ENCODE results near the gene CEP128. TPM values are rescaled to one million over a fixed set of nuclear protein-coding genes. Genes with fewer than 3 reads are reported as not detected.

Gene CEP128
- total and polyA plus RNA-seq, 2 donors from 2014 or later, result 0.43 to 9.0 TPM

GRCh38 chr14:80946797-80947196, 5.3 kb upstream of the CEP128 start:
- Histone ChIP-seq H3K9me3 (ENCODE audit: control insufficient read depth in 2 of 3, insufficient read depth in 1 of 3, low read length in 3 of 3) (no peaks in the 10 kb centered on the region), H3K36me3 (ENCODE audit: control insufficient read depth in 2 of 3, insufficient read depth in 3 of 3, low read length in 3 of 3) (no peaks in the 10 kb centered on the region), H3K4me3 (ENCODE audit: low read length in 3 of 3) (no peak overlapping the region), H3K27ac (ENCODE audit: low read depth in 2 of 2, low read length in 2 of 2) (no peak overlapping the region), H3K9ac (ENCODE audit: low read length in 3 of 3) (no peak overlapping the region), H3K4me1 (ENCODE audit: control insufficient read depth in 2 of 3, insufficient read depth in 2 of 3, low read depth in 1 of 3, low read length in 3 of 3) (no peaks in the 10 kb centered on the region), H3K27me3 (ENCODE audit: control insufficient read depth, insufficient read depth, low read length) (no peaks in the 10 kb centered on the region)
- intact Hi-C loops (cut with DNase I), result no loop called here
- DNase-seq, result no peak
- FAIRE-seq, result no peak
- no peak for TF ChIP-seq CTCF (IDR thresholded peaks at IDR 0.05; ENCODE audit: borderline replicate concordance, extremely low read depth, insufficient read depth)

GRCh38 chr14:80946187-80946586, 4.6 kb upstream of the CEP128 start:
- FAIRE-seq (no peak), DNase-seq (no peak)
- intact Hi-C loops (cut with DNase I), result no loop called here
- Histone ChIP-seq H3K27ac (ENCODE audit: low read depth in 2 of 2, low read length in 2 of 2) (no peak overlapping the region), H3K9ac (ENCODE audit: low read length in 3 of 3) (no peak overlapping the region), H3K27me3 (ENCODE audit: control insufficient read depth, insufficient read depth, low read length) (no peaks in the 10 kb centered on the region), H3K9me3 (ENCODE audit: control insufficient read depth in 2 of 3, insufficient read depth in 1 of 3, low read length in 3 of 3) (no peaks in the 10 kb centered on the region), H3K4me3 (ENCODE audit: low read length in 3 of 3) (no peak overlapping the region), H3K36me3 (ENCODE audit: control insufficient read depth in 2 of 3, insufficient read depth in 3 of 3, low read length in 3 of 3) (no peaks in the 10 kb centered on the region), H3K4me1 (ENCODE audit: control insufficient read depth in 2 of 3, insufficient read depth in 2 of 3, low read depth in 1 of 3, low read length in 3 of 3) (peaks cover 0 to under 1% (median 0%) of the 10 kb centered on the region in 3 donors)
- no peak for TF ChIP-seq CTCF (IDR thresholded peaks at IDR 0.05; ENCODE audit: borderline replicate concordance, extremely low read depth, insufficient read depth)

- no peak for FAIRE-seq
- Histone ChIP-seq H3K9me3 (ENCODE audit: control insufficient read depth in 2 of 3, insufficient read depth in 1 of 3, low read length in 3 of 3) (no peaks in the 10 kb centered on the region), H3K36me3 (ENCODE audit: control insufficient read depth in 2 of 3, insufficient read depth in 3 of 3, low read length in 3 of 3) (no peaks in the 10 kb centered on the region), H3K27me3 (ENCODE audit: control insufficient read depth, insufficient read depth, low read length) (no peaks in the 10 kb centered on the region), H3K4me1 (ENCODE audit: control insufficient read depth in 2 of 3, insufficient read depth in 2 of 3, low read depth in 1 of 3, low read length in 3 of 3) (peaks cover 0 to 4% (median 0%) of the 10 kb centered on the region in 3 donors), H3K9ac (ENCODE audit: low read length in 3 of 3) (no peak overlapping the region), H3K27ac (ENCODE audit: low read depth in 2 of 2, low read length in 2 of 2) (no peak overlapping the region), H3K4me3 (ENCODE audit: low read length in 3 of 3) (no peak overlapping the region)
- no peak for TF ChIP-seq CTCF (IDR thresholded peaks at IDR 0.05; ENCODE audit: borderline replicate concordance, extremely low read depth, insufficient read depth)
- intact Hi-C loops (cut with DNase I), result no loop called here
- no peak for DNase-seq
These were observed 3.5 kb upstream of the CEP128 start for GRCh38 chr14:80944861-80945617.
